Testis (tissue), 2 donors: ENCODE measurements around the gene CNGA3.

ENCODE experiments used
- CTCF ChIP-seq, 3 experiments: fragments of 450-650 bp in 2 of 3; fragments of 200-600 bp in 1 of 3; sonication (generic) in 1 of 3; IDR thresholded peaks; one replicate each; pipeline ENCODE4 v1.5.1; 2016 to 2019; ENCODE audit warnings: antibody characterized with exemption in 3 of 3, mild to moderate bottlenecking in 2 of 3, moderate library complexity in 1 of 3
- POLR2A ChIP-seq: fragments of 450-650 bp; IDR thresholded peaks from one replicate; pipeline ENCODE4 v1.6.1; 2017; ENCODE audit warnings: antibody characterized with exemption, mild to moderate bottlenecking, moderate library complexity

DNA sequence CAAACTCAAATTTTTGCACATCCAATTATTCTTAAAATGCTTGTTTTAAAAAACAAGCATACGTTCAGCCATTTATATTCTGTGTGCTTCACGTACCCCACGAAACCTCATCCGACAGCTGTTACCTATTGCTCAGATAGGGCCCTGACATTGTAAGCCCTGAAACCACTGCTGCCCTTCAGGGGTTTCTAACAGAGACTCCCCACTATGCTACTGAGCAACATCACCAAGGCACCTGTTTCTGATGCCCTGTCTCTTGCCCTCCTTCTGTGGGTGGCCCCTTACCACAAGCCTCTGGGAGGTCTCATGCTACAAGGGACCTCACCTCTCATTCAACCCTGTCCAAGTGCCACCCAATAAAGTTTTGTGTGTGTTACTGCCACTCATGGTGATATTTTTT lies 18.5 kb upstream of the CNGA3 start:
- TF ChIP-seq CTCF (IDR thresholded peaks at IDR 0.05) (no peak), POLR2A (no peak)
